Measurements from ENCODE around the gene TRAF5. TPM values are rescaled to one million over a fixed set of nuclear protein-coding genes. Genes with fewer than 3 reads are reported as not detected.

The TRAF5 gene
- total RNA-seq, 4 donors from 2014 or later = 2.7 to 9.2 (median 4.0) TPM

DNA sequence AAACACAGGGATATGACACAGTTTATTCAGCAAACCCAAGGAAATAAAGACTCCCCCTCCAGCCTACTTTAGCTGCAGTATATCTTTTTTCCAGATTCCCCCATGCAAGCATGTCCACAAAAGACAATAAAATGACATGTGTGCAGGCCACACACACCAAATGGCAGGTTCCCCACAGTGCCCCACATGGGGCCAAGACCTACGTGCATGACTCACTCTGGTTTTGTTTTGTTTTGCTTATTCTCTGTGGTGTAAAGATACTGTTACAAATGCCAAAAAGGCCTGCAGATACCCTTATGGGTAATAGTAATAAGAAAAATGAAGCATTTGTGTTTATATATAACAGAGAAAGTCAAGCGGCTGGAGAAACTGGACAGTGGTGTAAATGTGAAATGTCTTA, 93.8 kb downstream of the TRAF5 start:
- no peaks in the 10 kb centered on the region for H3K36me3 ChIP-seq
- no peak for DNase-seq
- no peak overlapping the region for H3K4me3 ChIP-seq
- no peaks in the 10 kb centered on the region for H3K27me3 ChIP-seq
- TF ChIP-seq, protein P1, sequence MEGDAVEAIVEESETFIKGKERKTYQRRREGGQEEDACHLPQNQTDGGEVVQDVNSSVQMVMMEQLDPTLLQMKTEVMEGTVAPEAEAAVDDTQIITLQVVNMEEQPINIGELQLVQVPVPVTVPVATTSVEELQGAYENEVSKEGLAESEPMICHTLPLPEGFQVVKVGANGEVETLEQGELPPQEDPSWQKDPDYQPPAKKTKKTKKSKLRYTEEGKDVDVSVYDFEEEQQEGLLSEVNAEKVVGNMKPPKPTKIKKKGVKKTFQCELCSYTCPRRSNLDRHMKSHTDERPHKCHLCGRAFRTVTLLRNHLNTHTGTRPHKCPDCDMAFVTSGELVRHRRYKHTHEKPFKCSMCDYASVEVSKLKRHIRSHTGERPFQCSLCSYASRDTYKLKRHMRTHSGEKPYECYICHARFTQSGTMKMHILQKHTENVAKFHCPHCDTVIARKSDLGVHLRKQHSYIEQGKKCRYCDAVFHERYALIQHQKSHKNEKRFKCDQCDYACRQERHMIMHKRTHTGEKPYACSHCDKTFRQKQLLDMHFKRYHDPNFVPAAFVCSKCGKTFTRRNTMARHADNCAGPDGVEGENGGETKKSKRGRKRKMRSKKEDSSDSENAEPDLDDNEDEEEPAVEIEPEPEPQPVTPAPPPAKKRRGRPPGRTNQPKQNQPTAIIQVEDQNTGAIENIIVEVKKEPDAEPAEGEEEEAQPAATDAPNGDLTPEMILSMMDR (IDR thresholded peaks at IDR 0.05) = no peak
- TF ChIP-seq POLR2A (IDR thresholded peaks at IDR 0.05) = no peak
- H3K9me3 ChIP-seq = no peaks in the 10 kb centered on the region
- intact Hi-C loops (cut with DNase I) = no loop called here
- WGBS, 2 donors = 67 to 90% methylated on average over 2 of the region's 2 CpGs
- H3K27ac ChIP-seq = no peak overlapping the region
- H3K4me1 ChIP-seq = peaks cover 0 to 12% (median 0%) of the 10 kb centered on the region in 3 donors

DNA sequence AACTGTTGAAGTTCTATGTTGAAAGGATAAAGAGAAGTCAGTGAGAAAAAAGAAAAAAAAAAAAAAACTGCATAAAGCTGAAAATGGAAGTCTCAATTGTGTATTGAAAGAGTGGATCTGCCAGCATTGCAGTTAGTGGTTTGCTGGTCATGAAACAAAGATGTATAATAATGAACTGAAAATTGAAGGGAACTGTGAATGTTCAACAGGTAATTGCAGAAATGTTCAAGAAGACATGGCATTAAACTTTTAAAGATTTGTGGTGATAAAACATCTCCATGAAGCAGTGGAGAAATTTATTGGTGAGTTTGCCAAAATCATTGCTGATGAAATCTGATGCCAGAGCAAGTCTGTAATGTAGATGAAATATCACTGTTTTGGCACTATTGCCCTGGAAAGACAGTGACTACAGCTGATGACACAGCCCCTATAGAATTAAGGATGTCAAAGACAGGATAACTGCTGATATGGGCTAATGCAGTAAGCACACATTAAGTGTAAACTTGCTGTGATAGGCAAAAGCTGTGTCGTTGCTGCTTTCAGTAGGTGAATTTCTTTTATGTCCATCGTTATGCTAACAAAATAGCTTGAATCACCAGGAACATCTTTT, 94.3 kb downstream of the TRAF5 start:
- Histone ChIP-seq H3K27ac (no peak overlapping the region), H3K9me3 (no peaks in the 10 kb centered on the region), H3K4me1 (peaks cover 0 to 11% (median 0%) of the 10 kb centered on the region in 3 donors), H3K4me3 (no peak overlapping the region), H3K36me3 (no peaks in the 10 kb centered on the region), H3K27me3 (no peaks in the 10 kb centered on the region)
- intact Hi-C loops (cut with DNase I) = no loop called here
- 74 to 79% methylated on average over 2 of the region's 2 CpGs for WGBS, 2 donors
- no peak for TF ChIP-seq POLR2A (IDR thresholded peaks at IDR 0.05)
- TF ChIP-seq, protein P1 (IDR thresholded peaks at IDR 0.05) = no peak
- DNase-seq = no peak

DNA sequence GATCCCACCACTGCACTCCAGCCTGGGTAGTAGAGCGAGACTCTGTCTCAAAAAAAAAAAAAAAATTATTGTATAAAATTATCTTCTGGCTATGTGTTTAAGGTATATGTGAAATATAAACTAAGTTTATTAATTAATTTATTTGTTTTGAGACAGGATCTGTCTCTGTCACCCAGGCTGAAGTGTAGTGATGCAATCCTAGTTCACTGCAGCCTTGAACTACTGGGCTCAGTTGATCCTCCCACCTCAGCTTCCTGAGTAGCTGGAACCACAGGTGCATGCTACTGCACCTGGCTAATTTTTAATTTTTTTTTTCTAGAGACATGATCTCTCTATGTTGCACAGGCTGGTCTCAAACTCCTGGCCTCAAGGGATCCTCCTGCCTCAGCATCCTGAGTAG, 97.4 kb downstream of the TRAF5 start:
- no peak overlapping the region for H3K4me3 ChIP-seq
- H3K4me1 ChIP-seq = no peaks in the 10 kb centered on the region
- no peaks in the 10 kb centered on the region for H3K36me3 ChIP-seq
- H3K27me3 ChIP-seq = no peaks in the 10 kb centered on the region
- WGBS, 2 donors = 83 to 100% methylated on average over 1 of the region's 1 CpG
- intact Hi-C loops (cut with DNase I) = no loop called here
- H3K9me3 ChIP-seq = no peaks in the 10 kb centered on the region
- TF ChIP-seq POLR2A (IDR thresholded peaks at IDR 0.05) = no peak
- TF ChIP-seq, protein P1 (IDR thresholded peaks at IDR 0.05) = no peak
- DNase-seq = no peak
- no peak overlapping the region for H3K27ac ChIP-seq

Other genes with a start within 250 kb of the TRAF5 start
- 1 to 10 TPM in 1 of 4 donors, under 1 TPM in 2, not detected in 1; 0.57 to 1.0 (median 0.83) TPM for gene KCNH1, start 192.7 kb upstream of the TRAF5 start, total RNA-seq
- gene RCOR3, start 67.5 kb upstream of the TRAF5 start, total RNA-seq = 10 to 100 TPM; 10.8 to 37.8 (median 18.9) TPM
- gene RD3, start 165.3 kb downstream of the TRAF5 start, total RNA-seq = under 1 TPM in 3 of 4 donors, not detected in 1; 0.09 to 0.57 (median 0.35) TPM